ENCODE measurements around the gene ARHGAP31.
"Not testable (repeated sequence)": the region's sequence is repeated elsewhere in the genome, so short reads cannot be mapped to it uniquely, and the experiment has no call there.

ARHGAP31 gene

GRCh38 chr3:119352034-119352609, 57.9 kb downstream of the ARHGAP31 start:
- TF ChIP-seq, protein P1, sequence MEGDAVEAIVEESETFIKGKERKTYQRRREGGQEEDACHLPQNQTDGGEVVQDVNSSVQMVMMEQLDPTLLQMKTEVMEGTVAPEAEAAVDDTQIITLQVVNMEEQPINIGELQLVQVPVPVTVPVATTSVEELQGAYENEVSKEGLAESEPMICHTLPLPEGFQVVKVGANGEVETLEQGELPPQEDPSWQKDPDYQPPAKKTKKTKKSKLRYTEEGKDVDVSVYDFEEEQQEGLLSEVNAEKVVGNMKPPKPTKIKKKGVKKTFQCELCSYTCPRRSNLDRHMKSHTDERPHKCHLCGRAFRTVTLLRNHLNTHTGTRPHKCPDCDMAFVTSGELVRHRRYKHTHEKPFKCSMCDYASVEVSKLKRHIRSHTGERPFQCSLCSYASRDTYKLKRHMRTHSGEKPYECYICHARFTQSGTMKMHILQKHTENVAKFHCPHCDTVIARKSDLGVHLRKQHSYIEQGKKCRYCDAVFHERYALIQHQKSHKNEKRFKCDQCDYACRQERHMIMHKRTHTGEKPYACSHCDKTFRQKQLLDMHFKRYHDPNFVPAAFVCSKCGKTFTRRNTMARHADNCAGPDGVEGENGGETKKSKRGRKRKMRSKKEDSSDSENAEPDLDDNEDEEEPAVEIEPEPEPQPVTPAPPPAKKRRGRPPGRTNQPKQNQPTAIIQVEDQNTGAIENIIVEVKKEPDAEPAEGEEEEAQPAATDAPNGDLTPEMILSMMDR (IDR thresholded peaks at IDR 0.05), result no peak
- DNase-seq, result no peak
- Histone ChIP-seq H3K4me1 (no peaks in the 10 kb centered on the region), H3K27me3 (no peaks in the 10 kb centered on the region), H3K36me3 (no peaks in the 10 kb centered on the region), H3K9me3 (no peaks in the 10 kb centered on the region), H3K4me3 (no peak overlapping the region), H3K27ac (no peak overlapping the region)
- intact Hi-C loops (cut with DNase I; ENCODE audit: low total_unique reads), result no loop called here

DNA sequence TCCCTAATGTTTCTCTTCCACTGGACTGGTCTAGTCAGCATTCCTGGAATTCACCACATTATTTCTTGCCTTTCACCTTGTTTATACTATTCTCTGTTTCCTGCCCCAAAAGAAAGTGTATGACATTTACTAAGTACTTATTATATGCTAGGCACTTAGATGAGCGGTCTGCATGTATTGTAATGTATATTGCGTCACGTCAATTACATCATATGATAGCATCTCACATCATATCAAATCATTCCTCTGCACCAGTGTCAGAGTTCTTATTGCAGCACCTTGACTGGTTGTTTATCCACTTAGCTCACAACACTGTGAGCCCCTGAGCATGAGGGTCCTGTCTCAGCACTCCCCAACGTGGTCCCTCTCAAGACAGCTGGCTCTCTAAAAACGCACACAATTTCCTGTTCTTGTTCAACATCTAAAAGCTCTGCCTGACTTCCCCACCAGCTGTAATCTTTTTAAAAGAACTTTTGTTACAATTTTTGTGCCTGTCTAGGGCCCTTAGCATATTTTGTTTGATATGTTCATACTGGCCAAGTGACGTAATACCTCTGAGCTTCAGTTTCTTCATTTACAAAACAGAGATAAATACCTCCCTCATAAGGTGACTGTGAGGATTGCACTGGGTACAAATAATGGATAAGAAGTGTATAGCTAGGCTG, 58.8 kb downstream of the ARHGAP31 start:
- no peaks in the 10 kb centered on the region for H3K36me3 ChIP-seq
- intact Hi-C loops (cut with DNase I; ENCODE audit: low total_unique reads), result no loop called here
- H3K9me3 ChIP-seq, result no peaks in the 10 kb centered on the region
- H3K4me3 ChIP-seq, result no peak overlapping the region
- H3K27ac ChIP-seq, result no peak overlapping the region
- no peak for DNase-seq
- H3K27me3 ChIP-seq, result no peaks in the 10 kb centered on the region
- TF ChIP-seq, protein P1 (IDR thresholded peaks at IDR 0.05), result no peak
- H3K4me1 ChIP-seq, result no peaks in the 10 kb centered on the region

DNA sequence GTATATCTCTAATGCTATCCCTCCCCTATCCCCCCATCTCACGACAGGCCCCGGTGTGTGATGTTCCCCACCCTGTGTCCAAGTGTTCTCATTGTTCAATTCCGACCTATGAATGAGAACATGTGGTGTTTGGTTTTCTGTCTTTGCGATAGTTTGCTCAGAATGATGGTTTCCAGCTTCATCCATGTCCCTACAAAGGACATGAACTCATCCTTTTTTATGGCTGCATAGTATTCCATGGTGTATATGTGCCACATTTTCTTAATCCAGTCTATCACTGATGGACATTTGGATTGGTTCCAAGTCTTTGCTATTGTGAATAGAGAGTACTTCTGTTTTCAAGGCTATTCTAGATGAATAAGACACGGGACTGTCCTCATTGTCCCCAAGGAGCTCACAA, 61.4 kb downstream of the ARHGAP31 start:
- H3K4me3 ChIP-seq; H3K4me1 ChIP-seq; DNase-seq; H3K27me3 ChIP-seq; intact Hi-C loops (cut with DNase I; ENCODE audit: low total_unique reads); H3K27ac ChIP-seq; H3K36me3 ChIP-seq; H3K9me3 ChIP-seq: not testable (repeated sequence)

DNA sequence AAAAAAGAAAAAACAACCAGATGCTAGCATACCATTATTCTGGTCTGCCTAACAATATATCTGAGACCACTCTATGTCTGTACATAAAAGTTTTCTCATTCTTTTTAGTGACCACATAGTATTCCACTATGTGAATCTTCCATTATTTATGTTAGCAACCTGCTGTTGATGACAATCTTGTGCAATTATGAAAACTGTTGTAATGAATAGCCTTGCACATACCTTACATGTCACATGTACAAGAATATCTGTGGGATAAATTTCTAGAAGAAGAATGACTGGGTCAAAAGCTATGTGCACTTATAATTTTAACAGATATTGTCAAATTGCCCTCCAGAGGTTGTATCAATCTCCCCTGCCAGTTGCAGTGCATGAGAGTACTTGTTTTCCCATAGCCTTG, 62.5 kb downstream of the ARHGAP31 start:
- Histone ChIP-seq H3K4me3 (no peak overlapping the region), H3K27ac (no peak overlapping the region), H3K27me3 (no peaks in the 10 kb centered on the region), H3K36me3 (no peaks in the 10 kb centered on the region), H3K9me3 (no peaks in the 10 kb centered on the region), H3K4me1 (no peaks in the 10 kb centered on the region)
- DNase-seq, result no peak
- intact Hi-C loops (cut with DNase I; ENCODE audit: low total_unique reads), result no loop called here
- TF ChIP-seq, protein P1 (IDR thresholded peaks at IDR 0.05), result no peak

GRCh38 chr3:119357190-119357589, 63.0 kb downstream of the ARHGAP31 start:
- Histone ChIP-seq H3K36me3 (no peaks in the 10 kb centered on the region), H3K9me3 (no peaks in the 10 kb centered on the region), H3K27ac (no peak overlapping the region), H3K4me1 (no peaks in the 10 kb centered on the region), H3K4me3 (no peak overlapping the region), H3K27me3 (no peaks in the 10 kb centered on the region)
- intact Hi-C loops (cut with DNase I; ENCODE audit: low total_unique reads), result no loop called here
- TF ChIP-seq, protein P1 (IDR thresholded peaks at IDR 0.05), result no peak
- no peak for DNase-seq

DNA sequence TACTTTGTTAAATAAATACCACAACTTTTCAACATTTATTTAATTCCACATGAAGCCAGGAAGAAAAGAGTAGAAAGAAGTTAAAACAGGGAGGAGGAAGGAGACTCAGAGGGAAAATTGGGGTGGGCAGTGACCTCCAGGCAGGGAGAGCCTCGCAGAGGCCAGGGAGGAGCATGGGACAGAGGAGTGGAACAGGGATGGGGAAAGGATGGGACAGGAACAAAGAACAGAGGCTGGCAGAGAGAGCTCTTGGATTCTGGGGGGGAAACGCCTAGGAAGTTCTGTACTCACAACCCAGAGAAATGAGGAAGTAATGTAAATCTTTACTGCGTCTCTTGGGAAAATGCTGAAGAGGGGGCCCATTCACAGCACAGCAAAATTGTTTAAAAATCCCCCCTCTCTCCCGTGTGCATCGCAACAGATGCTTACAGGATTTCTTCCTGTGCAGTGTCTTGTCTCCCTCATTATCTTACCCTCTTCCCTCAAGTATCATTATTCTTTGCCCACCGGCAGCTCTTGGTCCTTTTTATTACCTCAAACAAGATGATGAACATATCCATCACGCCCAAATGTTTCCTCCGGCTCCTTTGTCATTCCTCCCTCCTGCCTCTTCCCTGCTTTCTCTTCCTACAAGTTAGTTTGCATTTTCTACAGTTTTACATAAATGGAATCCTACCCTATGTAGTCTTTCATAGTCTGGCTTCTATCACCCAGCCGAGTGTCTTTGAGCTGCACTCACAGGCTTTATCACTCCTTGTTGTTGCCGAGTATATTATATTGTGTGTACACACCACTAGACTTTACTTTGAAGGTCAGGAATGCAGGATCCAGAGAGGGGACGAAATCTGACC, 65.5 kb downstream of the ARHGAP31 start:
- DNase-seq, result no peak
- Histone ChIP-seq H3K4me3 (no peak overlapping the region), H3K4me1 (no peaks in the 10 kb centered on the region), H3K27ac (no peak overlapping the region), H3K27me3 (no peaks in the 10 kb centered on the region), H3K9me3 (no peaks in the 10 kb centered on the region), H3K36me3 (no peaks in the 10 kb centered on the region)
- TF ChIP-seq, protein P1 (IDR thresholded peaks at IDR 0.05), result no peak
- intact Hi-C loops (cut with DNase I; ENCODE audit: low total_unique reads), result no loop called here

Measured in tibial artery (tissue), 4 donors.